GM21529 (cell line): ENCODE data around the gene SNX15.
"Not testable (repeated sequence)": the region's sequence is repeated elsewhere in the genome, so short reads cannot be mapped to it uniquely, and the experiment has no call there.

Experiments
- ATAC-seq: cut with Tn5 transposase; IDR thresholded peaks from one replicate; pipeline ENCODE4 v1.9.1; 2021; ENCODE audit not compliant: unreplicated experiment

The SNX15 gene

GRCh38 chr11:65014726-65015227 lies 12.5 kb upstream of the SNX15 start:
- no peak for ATAC-seq

DNA sequence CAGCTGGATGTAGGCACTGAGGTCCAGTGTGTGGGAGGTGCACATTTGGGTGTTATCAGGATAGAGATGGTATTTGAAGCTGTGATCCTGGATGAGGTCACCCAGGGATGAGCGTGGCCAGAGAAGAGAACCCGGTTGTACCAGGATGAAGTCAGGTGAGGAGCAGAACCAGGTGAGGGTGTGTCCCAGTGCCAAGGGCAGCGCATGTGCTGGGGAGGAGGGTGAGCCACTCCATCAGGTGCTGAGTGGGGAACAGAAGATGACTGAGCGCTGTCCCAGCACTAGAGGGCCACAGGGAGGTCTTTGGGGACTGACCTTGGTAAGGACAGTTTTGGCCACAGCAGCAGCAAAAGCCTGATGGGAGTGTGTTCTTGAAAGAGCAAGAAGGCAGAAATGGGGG lies 10.5 kb upstream of the SNX15 start:
- no peak for ATAC-seq

DNA sequence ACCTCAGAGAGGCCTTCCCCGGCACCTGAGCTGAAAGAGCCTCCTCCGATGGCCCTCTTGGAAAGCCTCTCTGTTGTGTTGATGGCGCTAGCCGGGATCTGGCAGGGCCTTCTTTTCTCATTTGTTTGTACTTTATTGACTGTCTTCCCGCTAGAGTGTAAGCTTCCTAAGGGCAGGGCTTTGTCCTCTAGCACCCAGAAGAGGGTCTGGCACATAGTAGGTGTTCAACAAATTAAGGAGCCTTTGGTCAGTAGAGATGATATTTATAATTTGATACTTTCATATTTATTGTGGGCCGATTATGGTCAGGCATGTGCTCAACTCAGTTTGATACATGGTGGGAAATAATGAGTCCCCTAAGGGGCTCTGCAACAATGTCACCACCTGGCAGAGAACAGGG lies 9.3 kb upstream of the SNX15 start:
- no peak for ATAC-seq

GRCh38 chr11:65019824-65020223 lies 7.4 kb upstream of the SNX15 start:
- no peak for ATAC-seq

DNA sequence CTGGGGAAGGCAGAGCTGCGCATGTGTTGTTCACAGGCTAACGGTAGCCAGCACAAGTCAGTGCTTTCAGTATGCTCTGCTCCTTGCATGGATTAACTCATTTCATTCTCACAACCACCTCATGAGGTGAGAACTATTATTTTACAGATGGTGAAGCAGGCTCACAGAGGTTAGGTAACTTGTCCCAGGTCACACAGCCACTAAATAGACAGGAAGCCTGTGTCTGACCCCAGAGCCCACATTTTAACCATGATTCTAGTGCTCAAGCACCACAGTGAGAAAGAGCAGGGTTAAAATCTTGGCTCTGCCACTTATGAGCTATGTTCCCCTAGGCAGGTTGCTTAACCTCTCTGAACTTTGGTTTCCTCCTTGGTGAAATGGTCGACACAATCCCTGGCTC lies 6.2 kb upstream of the SNX15 start:
- ATAC-seq: no peak

DNA sequence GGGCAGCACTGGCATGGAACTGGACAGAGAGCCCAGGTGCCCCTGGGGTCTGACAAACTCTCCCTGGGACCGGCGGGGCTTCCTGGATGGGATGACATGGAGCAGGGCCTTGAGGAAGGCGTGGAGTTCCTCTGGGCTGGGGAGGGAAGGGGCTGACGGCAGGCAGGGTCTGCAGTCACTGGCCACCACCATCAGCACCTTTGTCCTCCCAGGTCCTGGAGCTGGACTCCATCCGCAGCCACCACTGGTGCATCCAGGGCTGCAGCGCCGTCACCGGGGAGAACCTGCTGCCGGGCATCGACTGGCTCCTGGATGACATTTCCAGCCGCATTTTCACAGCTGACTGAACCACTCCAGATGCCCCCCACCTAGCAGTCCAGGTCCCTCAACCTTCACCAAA lies 5.7 kb upstream of the SNX15 start:
- ATAC-seq: no peak

DNA sequence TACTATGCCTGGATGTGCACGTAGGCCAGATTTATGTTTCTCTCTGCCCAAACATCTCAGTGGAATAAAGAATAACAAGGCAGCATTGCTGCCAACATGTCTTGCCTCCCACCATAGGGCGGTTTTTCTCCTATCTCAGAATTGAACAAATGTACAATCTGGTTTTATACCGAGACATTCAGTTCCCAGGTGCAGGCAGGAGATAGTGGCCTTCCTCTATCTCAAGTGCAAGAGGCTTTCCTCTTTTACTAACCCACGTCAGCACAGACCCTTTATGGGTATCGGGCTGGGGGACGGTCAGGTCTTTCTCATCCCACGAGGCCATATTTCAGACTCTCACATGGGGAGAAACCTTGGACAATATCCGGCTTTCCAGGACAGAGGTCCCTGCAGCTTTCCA lies 3.7 kb upstream of the SNX15 start:
- not testable (repeated sequence) for ATAC-seq

DNA sequence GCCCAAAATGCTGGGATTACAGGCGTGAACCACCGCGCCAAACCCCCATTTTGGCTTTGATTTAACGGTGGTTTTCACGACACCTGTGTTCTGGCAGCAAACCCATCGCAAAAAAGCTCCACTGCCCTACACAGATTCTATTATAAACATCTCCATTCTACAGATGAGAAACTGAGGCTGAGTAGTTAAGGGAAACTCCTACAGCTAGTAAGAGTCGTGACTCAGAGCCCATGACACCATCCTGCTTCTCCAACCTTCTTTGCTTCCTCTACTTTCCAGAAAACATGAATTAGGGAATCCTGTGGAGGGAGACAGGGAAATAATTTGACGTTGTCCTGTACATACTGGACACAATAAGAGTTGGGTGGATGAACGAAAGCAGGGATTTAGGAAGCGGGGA lies 429 bp upstream of the SNX15 start:
- ATAC-seq: no peak

DNA sequence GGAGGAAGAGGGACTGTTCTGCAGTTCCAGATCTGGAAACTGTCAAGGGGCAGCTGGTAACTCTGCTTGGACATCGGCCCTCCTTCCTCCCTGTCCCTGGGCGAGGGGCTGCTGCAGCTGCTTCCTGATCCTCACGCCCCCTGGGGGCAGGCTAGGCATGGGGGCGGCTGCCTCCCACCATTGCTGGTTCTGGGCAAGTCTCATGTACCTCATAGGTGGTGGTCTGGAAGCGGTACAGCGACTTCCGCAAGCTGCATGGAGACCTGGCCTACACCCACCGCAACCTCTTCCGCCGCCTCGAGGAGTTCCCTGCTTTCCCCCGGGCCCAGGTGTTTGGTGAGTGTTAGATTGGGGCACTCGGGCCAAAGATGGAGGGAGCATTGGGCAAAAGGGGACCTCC lies 5.0 kb downstream of the SNX15 start:
- no peak for ATAC-seq

DNA sequence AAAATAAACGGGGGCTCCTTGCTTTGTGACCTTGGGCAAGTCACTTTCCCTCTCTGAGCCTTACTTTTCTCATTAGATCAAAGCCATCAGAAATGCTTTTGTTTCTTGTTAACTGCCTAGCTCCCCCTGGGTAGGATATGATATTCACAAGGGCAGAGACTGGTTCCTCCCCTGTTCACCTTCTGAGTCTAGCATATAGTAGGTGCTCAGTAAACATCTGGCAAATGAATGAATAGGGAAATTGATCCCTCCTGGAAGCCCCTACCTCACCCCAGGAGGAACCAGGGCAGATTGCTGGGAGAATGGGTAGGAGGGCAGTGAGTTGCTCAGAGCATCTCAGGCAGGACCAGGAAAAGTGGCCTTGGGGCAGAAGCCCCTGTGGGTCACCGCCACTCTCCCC lies 7.2 kb downstream of the SNX15 start:
- ATAC-seq: no peak

DNA sequence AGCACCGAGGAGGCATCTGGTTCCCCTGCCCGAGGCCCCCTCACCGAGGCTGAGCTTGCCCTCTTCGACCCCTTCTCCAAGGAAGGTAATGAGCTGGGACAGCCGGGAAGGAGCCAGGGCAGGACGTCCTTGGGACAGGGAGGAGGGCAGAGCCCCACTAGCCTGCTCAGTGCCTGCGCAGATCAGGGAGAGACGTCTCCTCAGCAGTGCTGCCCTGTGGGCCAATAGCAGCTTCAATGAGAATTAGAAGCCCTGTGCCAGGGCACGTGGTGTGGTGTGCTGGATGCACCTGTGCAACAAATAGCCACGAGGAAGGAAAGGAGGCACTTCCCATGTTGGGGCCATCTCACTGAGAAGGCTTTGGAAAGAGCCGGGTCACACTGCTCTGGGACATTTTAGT lies 8.3 kb downstream of the SNX15 start:
- ATAC-seq: no peak

- ATAC-seq: no peak
These were observed 9.7 kb downstream of the SNX15 start for GRCh38 chr11:65036931-65037330.

GRCh38 chr11:65040520-65040846 lies 13.2 kb downstream of the SNX15 start:
- no peak for ATAC-seq

GRCh38 chr11:65040847-65041622 lies 13.8 kb downstream of the SNX15 start, which contains the start of gene SAC3D1:
TSS of gene SAC3D1 (plus strand) at chr11:65041210. CDS start at chr11:65041293, 83 bp downstream.
- ATAC-seq: peak; percentile 84

- ATAC-seq: no peak
These were observed 15.7 kb downstream of the SNX15 start for GRCh38 chr11:65042891-65043290.

DNA sequence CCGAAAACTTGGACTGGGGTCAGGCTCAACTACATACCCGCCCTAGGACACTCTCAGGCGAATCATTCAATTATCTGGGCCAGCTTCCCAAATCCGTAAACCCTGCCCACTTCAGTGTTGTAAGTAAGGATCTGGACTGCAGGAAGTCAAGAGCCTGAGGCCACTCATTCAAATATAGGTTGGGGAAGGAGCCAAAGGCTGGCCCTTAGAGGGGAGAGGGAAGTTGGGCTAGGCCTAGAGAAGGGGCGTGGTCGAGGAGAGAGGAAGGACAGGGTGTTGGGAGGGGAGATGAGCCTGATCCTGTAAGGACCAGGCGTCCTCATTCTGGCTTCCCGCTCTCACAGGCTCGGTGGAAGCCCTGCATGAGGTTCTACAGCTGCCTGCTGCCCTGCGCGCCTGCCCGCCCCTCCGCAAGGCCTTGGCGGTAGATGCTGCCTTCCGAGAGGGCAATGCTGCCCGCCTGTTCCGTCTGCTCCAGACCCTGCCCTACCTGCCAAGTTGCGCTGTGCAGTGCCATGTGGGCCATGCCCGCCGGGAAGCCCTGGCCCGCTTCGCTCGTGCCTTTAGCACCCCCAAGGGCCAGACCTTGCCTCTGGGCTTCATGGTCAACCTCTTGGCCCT lies 16.8 kb downstream of the SNX15 start:
- no peak for ATAC-seq

DNA sequence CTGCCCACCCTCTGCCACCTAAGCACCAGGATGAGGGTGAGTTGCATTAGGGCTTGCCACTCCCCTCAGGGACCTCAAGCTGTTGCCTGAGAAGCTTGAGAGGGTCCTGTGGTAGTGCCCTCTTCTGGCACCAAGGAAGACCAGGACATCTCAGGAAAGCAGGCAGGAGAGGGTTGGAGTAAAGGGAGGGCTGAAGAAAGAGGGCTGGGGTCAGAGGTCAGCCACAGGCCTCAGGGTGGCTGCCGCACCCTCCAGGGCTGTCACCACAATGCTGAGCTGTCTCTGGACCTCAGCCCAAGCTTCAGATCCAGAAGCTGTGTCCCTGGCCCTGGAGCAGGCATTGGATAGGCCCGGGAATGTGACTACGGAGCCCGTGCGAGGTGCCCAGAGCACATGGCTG lies 17.8 kb downstream of the SNX15 start:
- ATAC-seq: no peak

GRCh38 chr11:65045728-65046127 lies 18.5 kb downstream of the SNX15 start:
- ATAC-seq: no peak

- no peak for ATAC-seq
These were observed 20.6 kb downstream of the SNX15 start for GRCh38 chr11:65047581-65048422.

GRCh38 chr11:65051398-65051858 lies 24.2 kb downstream of the SNX15 start:
- no peak for ATAC-seq

GRCh38 chr11:65053827-65054508 lies 26.7 kb downstream of the SNX15 start:
- no peak for ATAC-seq
